A549 (cell line): ENCODE results near the gene FEZF1. TPM values are rescaled to one million over a fixed set of nuclear protein-coding genes. Genes with fewer than 3 reads are reported as not detected.

Experiments used
- ATAC-seq, 2 experiments: fragments of 200-7000 bp in 1 of 2; fragments of >200 bp in 1 of 2; cut with Nextera tagmentation in 1 of 2; cut with Tn5 transposase in 1 of 2; 3 replicates each; pipeline versions ENCODE4 v1.8.0 to v1.9.1; 2018 to 2020; ENCODE audit warnings: mild to moderate bottlenecking in 1 of 2, moderate library complexity in 1 of 2
- CTCF ChIA-PET: fragments of 300-600 bp; sonication (Branson Sonifier 250); formaldehyde crosslinking; extraction: SDS; loops from one replicate; lab custom pipeline; 2021; ENCODE audit warnings: antibody characterized with exemption, inconsistent platforms; lab: Yijun Ruan, JAX
- POLR2A ChIA-PET: fragments of 350-600 bp; formaldehyde crosslinking; extraction: SDS; loops from one replicate; lab custom pipeline; 2021; ENCODE audit warnings: antibody characterized with exemption, inconsistent platforms; lab: Yijun Ruan, JAX
- DNase-seq, 2 experiments: peaks; one replicate each; pipeline versions ENCODE4 v3.0.0 to v3.0.0-alpha.2; 2011 to 2016; ENCODE audit warnings: low read depth in 1 of 2, low spot score in 1 of 2
- FAIRE-seq: peaks from 2 replicates; lab custom pipeline; 2011; peaks lifted over from hg19 to GRCh38; lab: Jason Lieb, UNC
- H3K27ac ChIP-seq, 2 experiments: fragments of >200 bp; sonication (Bioruptor Twin); formaldehyde crosslinking; 3 replicates each; pipeline ENCODE4 v1.5.1; 2016 to 2017
- H3K4me1 ChIP-seq: fragments of >200 bp; sonication (Bioruptor Twin); formaldehyde crosslinking; 3 replicates; pipeline ENCODE4 v1.6.1; 2016
- H3K4me2 ChIP-seq: fragments of >200 bp; sonication (Bioruptor Twin); formaldehyde crosslinking; 3 replicates; pipeline ENCODE4 v1.6.1; 2016
- H3K4me3 ChIP-seq: fragments of >200 bp; sonication (Bioruptor Twin); formaldehyde crosslinking; 3 replicates; pipeline ENCODE4 v1.5.1; 2016
- H3K9me3 ChIP-seq: fragments of >200 bp; sonication (Bioruptor Twin); formaldehyde crosslinking; 3 replicates; pipeline ENCODE4 v1.6.1; 2016
- CBX8 ChIP-seq: fragments of 200-600 bp; sonication (generic); IDR thresholded peaks from 2 replicates; pipeline ENCODE4 v1.6.1; 2016
- EHMT2 ChIP-seq: fragments of 200-600 bp; sonication (generic); IDR thresholded peaks from 2 replicates; pipeline ENCODE4 v1.6.1; 2016; ENCODE audit warnings: antibody characterized with exemption, low read depth, mild to moderate bottlenecking, moderate library complexity
- ELK1 ChIP-seq: fragments of 150-350 bp; IDR thresholded peaks from 2 replicates; pipeline ENCODE4 v1.6.1; 2014; ENCODE audit warnings: low read depth, mild to moderate bottlenecking, low read length
- EP300 ChIP-seq, 2 experiments: fragments of >200 bp; sonication (Bioruptor Twin); formaldehyde crosslinking; IDR thresholded peaks; 2 replicates in 1 of 2; 3 replicates in 1 of 2; pipeline ENCODE4 v1.6.1; 2016 to 2017
- FOSB ChIP-seq: fragments of 250-450 bp; sonication (Bioruptor Pico); IDR thresholded peaks from 2 replicates; pipeline ENCODE4 v1.5.0; 2020; ENCODE audit warnings: mild to moderate bottlenecking, moderate library complexity
- FOSL2 ChIP-seq, 2 experiments: fragments of 450-650 bp in 1 of 2; fragments of >200 bp in 1 of 2; sonication (Bioruptor Twin) in 1 of 2; formaldehyde crosslinking; IDR thresholded peaks; 2 replicates each; pipeline versions ENCODE4 v1.5.0 to v1.6.1; 2016 to 2020; ENCODE audit warnings: mild to moderate bottlenecking in 1 of 2, moderate library complexity in 1 of 2
- FOXS1 ChIP-seq: fragments of 250-450 bp; sonication (Bioruptor Pico); IDR thresholded peaks from 2 replicates; pipeline ENCODE4 v1.5.0; 2020; ENCODE audit warnings: mild to moderate bottlenecking, moderate library complexity
- GATA3 ChIP-seq: IDR thresholded peaks from 2 replicates; pipeline ENCODE4 v1.6.1; 2012; ENCODE audit warnings: borderline replicate concordance
- HEYL ChIP-seq: fragments of 250-450 bp; sonication (Bioruptor Pico); IDR thresholded peaks from 2 replicates; pipeline ENCODE4 v1.8.0; 2021; ENCODE audit warnings: mild to moderate bottlenecking, moderate library complexity
- HOXB5 ChIP-seq: fragments of 250-450 bp; sonication (Bioruptor Pico); IDR thresholded peaks from 2 replicates; pipeline ENCODE4 v1.5.0; 2020; ENCODE audit warnings: mild to moderate bottlenecking, moderate library complexity
- KDM5A ChIP-seq: fragments of 200-600 bp; sonication (generic); IDR thresholded peaks from 2 replicates; pipeline ENCODE4 v1.6.1; 2016; ENCODE audit warnings: antibody characterized with exemption, mild to moderate bottlenecking
- MAFK ChIP-seq: fragments of 450-650 bp; IDR thresholded peaks from 2 replicates; pipeline ENCODE4 v1.6.1; 2014; ENCODE audit not compliant: partially characterized antibody
- MAX ChIP-seq: IDR thresholded peaks from 2 replicates; pipeline ENCODE4 v1.6.1; 2012
- NPAS2 ChIP-seq: fragments of 250-450 bp; sonication (Bioruptor Pico); IDR thresholded peaks from 2 replicates; pipeline ENCODE4 v1.8.0; 2022; ENCODE audit warnings: mild to moderate bottlenecking, moderate library complexity, borderline replicate concordance
- POLR2A ChIP-seq: IDR thresholded peaks from 2 replicates; pipeline ENCODE4 v1.6.1; 2012; ENCODE audit warnings: mild to moderate bottlenecking, low read length
- RAD21 ChIP-seq, 2 experiments: fragments of >200 bp in 1 of 2; sonication (Bioruptor Twin) in 1 of 2; formaldehyde crosslinking in 1 of 2; IDR thresholded peaks in 1 of 2; conservative IDR thresholded peaks in 1 of 2; 2 replicates in 1 of 2; 3 replicates in 1 of 2; pipeline ENCODE4 v1.6.1; 2012 to 2018; ENCODE audit warnings: inconsistent platforms in 1 of 2
- RFX5 ChIP-seq: fragments of 450-650 bp; IDR thresholded peaks from 2 replicates; pipeline ENCODE4 v1.7.1; 2014; ENCODE audit warnings: antibody characterized with exemption, mild to moderate bottlenecking, moderate library complexity
- TFCP2L1 ChIP-seq: fragments of 250-450 bp; sonication (Bioruptor Pico); IDR thresholded peaks from 2 replicates; pipeline ENCODE4 v1.5.0; 2021; ENCODE audit warnings: mild to moderate bottlenecking
- TP53 ChIP-seq: fragments of 250-450 bp; sonication (Bioruptor Pico); IDR thresholded peaks from 2 replicates; pipeline ENCODE4 v1.5.0; 2021; ENCODE audit warnings: mild to moderate bottlenecking, moderate library complexity
- USF2 ChIP-seq: fragments of 450-650 bp; IDR thresholded peaks from 2 replicates; pipeline ENCODE4 v1.6.1; 2014; ENCODE audit warnings: antibody characterized with exemption
- ZC3H11A ChIP-seq: fragments of 450-650 bp; IDR thresholded peaks from 2 replicates; pipeline ENCODE4 v1.6.1; 2014; ENCODE audit warnings: antibody characterized with exemption, mild to moderate bottlenecking
- ZFP36 ChIP-seq: fragments of 450-650 bp; IDR thresholded peaks from 2 replicates; pipeline ENCODE4 v1.6.1; 2014; ENCODE audit warnings: borderline replicate concordance; ENCODE audit not compliant: partially characterized antibody
- ZSCAN20 ChIP-seq: fragments of 250-450 bp; sonication (Bioruptor Pico); IDR thresholded peaks from 2 replicates; pipeline ENCODE4 v1.8.0; 2022; ENCODE audit warnings: mild to moderate bottlenecking, moderate library complexity
- WGBS: methylation state at CpG from one replicate; pipeline ENCODE4 v1.1.6; 2017; ENCODE audit errors: missing lambda C conversion rate; 5-methylcytosine and 5-hydroxymethylcytosine counted together
- polyA plus RNA-seq, 4 experiments: library from polyadenylated mRNA; depleted of rRNA in 3 of 4; stranded (reverse); fragments of >200 nt; fragmentation: RNase III in 1 of 4; extraction: RNeasy Plus Mini Kit Qiagen cat#74134 plus additional on column Dnase treatment in 1 of 4; gene quantifications; 2 replicates in 3 of 4; 3 replicates in 1 of 4; pipeline ENCODE4 v1.2.3, GENCODE V29; 2011 to 2017
- TF ChIP-seq, protein P1 (sequence below): IDR thresholded peaks from 2 replicates; pipeline ENCODE4 v1.6.1; 2012; ENCODE audit warnings: low read depth, borderline replicate concordance
- TF ChIP-seq, protein P2 (sequence below): fragments of 200-600 bp; sonication (generic); IDR thresholded peaks from 2 replicates; pipeline ENCODE4 v1.6.1; 2016; ENCODE audit warnings: antibody characterized with exemption, mild to moderate bottlenecking, moderate library complexity
- TF ChIP-seq, protein P3 (sequence below): fragments of 250-450 bp; sonication (Bioruptor Pico); IDR thresholded peaks from 2 replicates; pipeline ENCODE4 v1.5.0; 2020; ENCODE audit warnings: low read depth, mild to moderate bottlenecking, moderate library complexity

FEZF1 gene
- polyA plus RNA-seq, 2 of the 4 experiments (the other 2 are of a cell fraction), result not detected

DNA sequence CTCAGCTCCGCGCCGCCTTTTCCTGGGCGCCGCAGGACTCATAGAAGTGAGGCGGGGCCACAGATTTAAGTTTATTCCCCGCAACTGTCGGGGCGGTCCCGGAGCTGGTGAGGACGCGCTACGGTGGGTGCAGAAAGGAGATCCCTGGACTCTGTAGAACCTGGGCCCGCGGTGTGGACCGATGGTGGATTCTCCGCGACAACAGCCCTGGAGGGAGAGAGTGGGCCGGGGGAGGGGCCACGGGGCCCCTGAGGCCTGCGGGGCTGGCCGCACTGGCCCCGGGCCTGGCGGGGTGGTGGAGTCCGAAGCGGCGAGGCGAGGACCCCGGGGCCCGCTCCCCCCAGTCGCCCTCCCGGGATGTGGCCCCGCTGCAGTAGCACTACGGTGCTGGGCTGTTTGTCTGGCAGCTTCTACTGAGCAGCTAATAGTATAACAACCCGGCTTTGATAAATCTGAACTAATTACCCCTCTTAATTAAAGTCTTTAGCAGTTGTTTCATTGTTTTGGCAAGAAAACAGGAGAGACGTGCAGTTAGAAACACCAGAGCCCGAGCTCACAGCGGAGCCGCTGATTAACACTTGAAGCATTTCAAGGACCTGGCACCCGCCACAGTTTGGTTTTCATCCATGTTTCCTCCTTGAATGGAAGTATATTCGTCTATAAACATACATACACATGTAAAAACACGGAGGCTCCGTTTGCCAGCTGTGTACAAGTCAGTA is 4.2 kb downstream of the FEZF1 start:
- CTCF ChIA-PET, result no interaction called here
- DNase-seq, result no peak
- WGBS, result 38% methylated on average over 18 of the region's 43 CpGs

DNA sequence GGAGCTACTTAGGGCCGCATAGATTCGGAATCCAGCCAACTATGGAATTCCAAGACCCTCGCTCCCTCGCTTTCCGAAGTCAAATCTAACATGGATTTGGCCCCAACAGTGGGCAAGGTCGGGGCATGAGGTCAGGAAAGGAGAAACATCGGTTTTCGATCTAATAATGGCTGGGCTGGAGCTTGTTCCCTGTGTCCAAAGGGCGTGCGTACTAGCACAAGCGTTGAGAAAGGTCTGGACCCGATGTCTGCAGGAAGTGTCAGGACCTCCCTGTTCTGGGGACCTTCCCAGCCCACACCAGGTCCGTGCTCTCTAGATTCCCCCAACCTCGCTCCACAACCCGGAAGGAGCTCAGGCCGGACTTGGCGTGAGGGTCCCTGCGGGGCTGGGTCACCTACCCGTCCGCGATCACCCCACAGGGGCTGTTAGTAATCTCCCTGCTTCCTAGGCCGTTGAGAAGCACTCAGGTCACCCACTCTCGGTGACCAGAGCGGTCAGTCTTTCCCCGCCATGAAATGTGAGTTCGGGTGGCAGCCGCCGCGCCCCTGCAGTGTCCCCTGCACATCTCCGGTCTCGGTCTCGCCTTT is 4.8 kb downstream of the FEZF1 start:
- H3K4me3 ChIP-seq, result no peak overlapping the region
- TF ChIP-seq EHMT2 (no peak), ELK1 (no peak), RAD21 (conservative IDR thresholded peaks at IDR 0.05 in 1 of 2, IDR thresholded peaks at IDR 0.05 in 1 of 2) (no peak), HOXB5 (CRISPR knock-in tag) (no peak), FOSB (CRISPR knock-in tag) (no peak), EP300 (IDR thresholded peaks at IDR 0.05) (no peak), CBX8 (no peak), KDM5A (no peak), MAFK (no peak)
- TF ChIP-seq, protein P1, sequence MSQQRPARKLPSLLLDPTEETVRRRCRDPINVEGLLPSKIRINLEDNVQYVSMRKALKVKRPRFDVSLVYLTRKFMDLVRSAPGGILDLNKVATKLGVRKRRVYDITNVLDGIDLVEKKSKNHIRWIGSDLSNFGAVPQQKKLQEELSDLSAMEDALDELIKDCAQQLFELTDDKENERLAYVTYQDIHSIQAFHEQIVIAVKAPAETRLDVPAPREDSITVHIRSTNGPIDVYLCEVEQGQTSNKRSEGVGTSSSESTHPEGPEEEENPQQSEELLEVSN, result no peak
- TF ChIP-seq, protein P2, sequence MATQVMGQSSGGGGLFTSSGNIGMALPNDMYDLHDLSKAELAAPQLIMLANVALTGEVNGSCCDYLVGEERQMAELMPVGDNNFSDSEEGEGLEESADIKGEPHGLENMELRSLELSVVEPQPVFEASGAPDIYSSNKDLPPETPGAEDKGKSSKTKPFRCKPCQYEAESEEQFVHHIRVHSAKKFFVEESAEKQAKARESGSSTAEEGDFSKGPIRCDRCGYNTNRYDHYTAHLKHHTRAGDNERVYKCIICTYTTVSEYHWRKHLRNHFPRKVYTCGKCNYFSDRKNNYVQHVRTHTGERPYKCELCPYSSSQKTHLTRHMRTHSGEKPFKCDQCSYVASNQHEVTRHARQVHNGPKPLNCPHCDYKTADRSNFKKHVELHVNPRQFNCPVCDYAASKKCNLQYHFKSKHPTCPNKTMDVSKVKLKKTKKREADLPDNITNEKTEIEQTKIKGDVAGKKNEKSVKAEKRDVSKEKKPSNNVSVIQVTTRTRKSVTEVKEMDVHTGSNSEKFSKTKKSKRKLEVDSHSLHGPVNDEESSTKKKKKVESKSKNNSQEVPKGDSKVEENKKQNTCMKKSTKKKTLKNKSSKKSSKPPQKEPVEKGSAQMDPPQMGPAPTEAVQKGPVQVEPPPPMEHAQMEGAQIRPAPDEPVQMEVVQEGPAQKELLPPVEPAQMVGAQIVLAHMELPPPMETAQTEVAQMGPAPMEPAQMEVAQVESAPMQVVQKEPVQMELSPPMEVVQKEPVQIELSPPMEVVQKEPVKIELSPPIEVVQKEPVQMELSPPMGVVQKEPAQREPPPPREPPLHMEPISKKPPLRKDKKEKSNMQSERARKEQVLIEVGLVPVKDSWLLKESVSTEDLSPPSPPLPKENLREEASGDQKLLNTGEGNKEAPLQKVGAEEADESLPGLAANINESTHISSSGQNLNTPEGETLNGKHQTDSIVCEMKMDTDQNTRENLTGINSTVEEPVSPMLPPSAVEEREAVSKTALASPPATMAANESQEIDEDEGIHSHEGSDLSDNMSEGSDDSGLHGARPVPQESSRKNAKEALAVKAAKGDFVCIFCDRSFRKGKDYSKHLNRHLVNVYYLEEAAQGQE, result no peak
- ChIA-PET CTCF (no interaction called here), POLR2A (no interaction called here)
- H3K4me1 ChIP-seq, result no peaks in the 10 kb centered on the region
- no peak overlapping the region for H3K4me2 ChIP-seq
- no peak overlapping the region for H3K27ac ChIP-seq
- no peaks in the 10 kb centered on the region; the same call in 2 of the 3 replicates for H3K9me3 ChIP-seq
- DNase-seq (no peak), ATAC-seq (no peak), FAIRE-seq (no peak)
- 59% methylated on average over 25 of the region's 32 CpGs for WGBS

More for the DNA sequence above, 4.2 kb downstream of the FEZF1 start:
- no peak overlapping the region for H3K4me3 ChIP-seq
- ATAC-seq (no peak), FAIRE-seq (no peak)
- no peak overlapping the region for H3K4me2 ChIP-seq
- H3K9me3 ChIP-seq, result no peaks in the 10 kb centered on the region; the same call in 2 of the 3 replicates
- H3K4me1 ChIP-seq, result no peaks in the 10 kb centered on the region
- H3K27ac ChIP-seq, result no peak overlapping the region
- TF ChIP-seq, protein P3, sequence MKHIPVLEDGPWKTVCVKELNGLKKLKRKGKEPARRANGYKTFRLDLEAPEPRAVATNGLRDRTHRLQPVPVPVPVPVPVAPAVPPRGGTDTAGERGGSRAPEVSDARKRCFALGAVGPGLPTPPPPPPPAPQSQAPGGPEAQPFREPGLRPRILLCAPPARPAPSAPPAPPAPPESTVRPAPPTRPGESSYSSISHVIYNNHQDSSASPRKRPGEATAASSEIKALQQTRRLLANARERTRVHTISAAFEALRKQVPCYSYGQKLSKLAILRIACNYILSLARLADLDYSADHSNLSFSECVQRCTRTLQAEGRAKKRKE, result no peak
- no peak for TF ChIP-seq USF2
- TF ChIP-seq MAX, result no peak
- TF ChIP-seq FOXS1, result no peak
- no peak for TF ChIP-seq GATA3
- no peak for TF ChIP-seq MAFK
- no peak for TF ChIP-seq POLR2A
- TF ChIP-seq HOXB5 (CRISPR knock-in tag), result no peak
- TF ChIP-seq ZSCAN20 (CRISPR knock-in tag), result no peak
- TF ChIP-seq CBX8, result no peak
- no peak for TF ChIP-seq FOSL2 (IDR thresholded peaks at IDR 0.05)
- TF ChIP-seq FOSL2 (CRISPR knock-in tag; IDR thresholded peaks at IDR 0.05), result no peak
- no peak for TF ChIP-seq ZFP36
- no peak for TF ChIP-seq HEYL (CRISPR knock-in tag)
- TF ChIP-seq NPAS2 (CRISPR knock-in tag), result no peak
- TF ChIP-seq TP53 (CRISPR knock-in tag), result no peak
- TF ChIP-seq ZC3H11A, result no peak
- TF ChIP-seq RAD21 (conservative IDR thresholded peaks at IDR 0.05 in 1 of 2, IDR thresholded peaks at IDR 0.05 in 1 of 2), result no peak
- TF ChIP-seq RFX5, result no peak
- no peak for TF ChIP-seq EHMT2
- TF ChIP-seq TFCP2L1, result no peak
- TF ChIP-seq, all 56 proteins: peak for 0
- POLR2A ChIA-PET, result no interaction called here
